Measurements from ENCODE around the gene LRRC37A2. TPM values are rescaled to one million over a fixed set of nuclear protein-coding genes. Genes with fewer than 3 reads are reported as not detected.
"Not testable (repeated sequence)": the region's sequence is repeated elsewhere in the genome, so short reads cannot be mapped to it uniquely, and the experiment has no call there.

The LRRC37A2 gene
- total RNA-seq, 2 donors from 2014 or later: 6.7 to 30.1 TPM

GRCh38 chr17:46566980-46567379 lies 54.7 kb downstream of the LRRC37A2 start:
- H3K36me3 Mint-ChIP-seq (ENCODE audit: insufficient read depth in 2 of 2); H3K4me1 Mint-ChIP-seq (ENCODE audit: low read depth); H3K4me3 Mint-ChIP-seq; H3K9me3 Mint-ChIP-seq; H3K27ac Mint-ChIP-seq; DNase-seq; H3K27me3 Mint-ChIP-seq (ENCODE audit: low read depth): not testable (repeated sequence)
- ATAC-seq (replicated peaks in 1 of 2): peak; percentile 53 to 67

GRCh38 chr17:46571796-46572195 lies 59.5 kb downstream of the LRRC37A2 start:
- ATAC-seq (replicated peaks in 1 of 2); H3K4me1 Mint-ChIP-seq (ENCODE audit: low read depth); H3K27me3 Mint-ChIP-seq (ENCODE audit: low read depth); H3K36me3 Mint-ChIP-seq (ENCODE audit: insufficient read depth in 2 of 2); DNase-seq; H3K27ac Mint-ChIP-seq; H3K4me3 Mint-ChIP-seq; H3K9me3 Mint-ChIP-seq: not testable (repeated sequence)

GRCh38 chr17:46579083-46580075 lies 67.1 kb downstream of the LRRC37A2 start, which contains the start of gene ARL17A:
Gene ARL17A (minus strand): TSS chr17:46579691. CDS start chr17:46576322, 3,369 bp downstream.
- DNase-seq: peak; percentile 82 to 91
- H3K27me3 Mint-ChIP-seq (ENCODE audit: low read depth); H3K9me3 Mint-ChIP-seq; H3K27ac Mint-ChIP-seq; H3K36me3 Mint-ChIP-seq (ENCODE audit: insufficient read depth in 2 of 2); H3K4me1 Mint-ChIP-seq (ENCODE audit: low read depth): not testable (repeated sequence)
- H3K4me3 Mint-ChIP-seq: peak within 1 kb of the TSS in 1 of 2 donors; percentile 61
- ATAC-seq (replicated peaks in 1 of 2): peak; percentile 91 to 97

GRCh38 chr17:46580082-46580481 lies 67.8 kb downstream of the LRRC37A2 start:
- H3K4me1 Mint-ChIP-seq (ENCODE audit: low read depth); ATAC-seq (replicated peaks in 1 of 2); DNase-seq; H3K9me3 Mint-ChIP-seq; H3K27me3 Mint-ChIP-seq (ENCODE audit: low read depth); H3K36me3 Mint-ChIP-seq (ENCODE audit: insufficient read depth in 2 of 2); H3K27ac Mint-ChIP-seq: not testable (repeated sequence)
- peak overlapping the region in 1 of 2 donors; percentile 61 for H3K4me3 Mint-ChIP-seq

GRCh38 chr17:46585444-46585843 lies 73.2 kb downstream of the LRRC37A2 start:
- H3K36me3 Mint-ChIP-seq (ENCODE audit: insufficient read depth in 2 of 2); ATAC-seq (replicated peaks in 1 of 2); H3K27ac Mint-ChIP-seq; H3K9me3 Mint-ChIP-seq; H3K4me1 Mint-ChIP-seq (ENCODE audit: low read depth); H3K4me3 Mint-ChIP-seq; DNase-seq; H3K27me3 Mint-ChIP-seq (ENCODE audit: low read depth): not testable (repeated sequence)

GRCh38 chr17:46590157-46591146 lies 78.2 kb downstream of the LRRC37A2 start, which contains the start of gene NSF:
Gene NSF (plus strand): TSS chr17:46590669. CDS start chr17:46590776, 107 bp downstream.
- not testable (repeated sequence) for H3K9me3 Mint-ChIP-seq; DNase-seq; H3K36me3 Mint-ChIP-seq (ENCODE audit: insufficient read depth in 2 of 2); H3K27ac Mint-ChIP-seq; H3K27me3 Mint-ChIP-seq (ENCODE audit: low read depth); H3K4me3 Mint-ChIP-seq; H3K4me1 Mint-ChIP-seq (ENCODE audit: low read depth)
- peak; percentile 93 to 94 for ATAC-seq (replicated peaks in 1 of 2)

GRCh38 chr17:46591332-46591731 lies 79.1 kb downstream of the LRRC37A2 start:
- not testable (repeated sequence) for H3K4me3 Mint-ChIP-seq; H3K9me3 Mint-ChIP-seq; H3K27me3 Mint-ChIP-seq (ENCODE audit: low read depth); H3K4me1 Mint-ChIP-seq (ENCODE audit: low read depth); H3K36me3 Mint-ChIP-seq (ENCODE audit: insufficient read depth in 2 of 2); H3K27ac Mint-ChIP-seq; DNase-seq
- ATAC-seq (replicated peaks in 1 of 2): peak; percentile 35 to 39

- not testable (repeated sequence) for DNase-seq; H3K27me3 Mint-ChIP-seq (ENCODE audit: low read depth); H3K36me3 Mint-ChIP-seq (ENCODE audit: insufficient read depth in 2 of 2); H3K27ac Mint-ChIP-seq; H3K4me1 Mint-ChIP-seq (ENCODE audit: low read depth); H3K9me3 Mint-ChIP-seq
- ATAC-seq (replicated peaks in 1 of 2): peak; percentile 84 to 87
- peak overlapping the region in 1 of 2 donors; percentile 61 for H3K4me3 Mint-ChIP-seq
Measured at GRCh38 chr17:46598344-46598931, 86.2 kb downstream of the LRRC37A2 start.

- not testable (repeated sequence) for H3K36me3 Mint-ChIP-seq (ENCODE audit: insufficient read depth in 2 of 2); H3K4me1 Mint-ChIP-seq (ENCODE audit: low read depth); H3K27ac Mint-ChIP-seq; H3K27me3 Mint-ChIP-seq (ENCODE audit: low read depth); H3K9me3 Mint-ChIP-seq; H3K4me3 Mint-ChIP-seq; DNase-seq
- ATAC-seq (replicated peaks in 1 of 2): peak; percentile 61 to 68
Measured at GRCh38 chr17:46600767-46601166, 88.5 kb downstream of the LRRC37A2 start.

- ATAC-seq (replicated peaks in 1 of 2): peak; percentile 46 to 52
- H3K27ac Mint-ChIP-seq; H3K27me3 Mint-ChIP-seq (ENCODE audit: low read depth); H3K9me3 Mint-ChIP-seq; H3K36me3 Mint-ChIP-seq (ENCODE audit: insufficient read depth in 2 of 2); H3K4me3 Mint-ChIP-seq; H3K4me1 Mint-ChIP-seq (ENCODE audit: low read depth): not testable (repeated sequence)
- peak; percentile 1 to 6 for DNase-seq
Measured at GRCh38 chr17:46603125-46603524, 90.9 kb downstream of the LRRC37A2 start.

Measured in activated T-cell treated with anti-CD3 and anti-CD28 coated beads, Interleukin-2, amount 50 U/mL, for 72 hours (primary cell).